Effector CD4-positive, alpha-beta T cell (primary cell): ENCODE data around the gene KCTD12.

Source experiments
- DNase-seq: peaks from one replicate; pipeline ENCODE4 v3.0.0-alpha.2; 2020

The KCTD12 gene

DNA sequence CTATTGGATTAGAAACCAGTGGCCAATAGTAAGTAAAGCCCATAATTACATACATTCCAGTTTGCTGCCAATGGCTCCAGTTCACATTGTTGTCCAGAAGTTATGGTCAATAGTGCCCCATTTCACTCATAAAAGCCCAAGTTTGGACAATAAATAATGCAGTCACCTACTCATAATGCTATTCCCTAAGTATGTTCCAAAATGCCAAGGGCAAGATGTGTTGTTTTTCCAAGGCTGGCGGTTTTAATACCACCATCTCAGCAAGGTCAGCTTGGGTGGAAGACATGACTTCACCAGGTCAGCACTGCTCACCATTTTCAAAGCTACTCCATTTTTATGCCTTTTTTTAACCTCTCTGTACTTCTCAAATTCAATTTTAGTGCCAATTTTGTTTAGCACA lies 32.7 kb downstream of the KCTD12 start:
- no peak for DNase-seq

DNA sequence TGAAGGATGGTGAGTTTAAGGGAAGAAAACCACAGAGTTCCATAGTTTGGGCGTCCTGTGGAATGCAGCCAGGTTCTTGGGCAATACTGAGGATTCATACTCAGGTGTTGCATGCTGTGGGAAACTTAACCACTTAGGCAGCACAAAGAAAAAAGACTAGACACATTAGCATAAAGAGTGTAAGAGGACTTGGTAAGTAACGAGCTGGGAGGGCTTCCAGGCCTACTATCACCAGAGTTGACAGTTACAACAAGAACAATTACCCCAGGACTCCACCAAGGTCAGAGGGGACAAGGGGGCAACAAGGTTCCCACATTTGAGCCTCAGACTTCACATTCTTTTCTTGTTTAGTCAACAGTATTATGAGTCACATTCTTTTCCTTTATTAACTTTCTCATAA lies 33.2 kb downstream of the KCTD12 start:
- DNase-seq, result no peak

DNA sequence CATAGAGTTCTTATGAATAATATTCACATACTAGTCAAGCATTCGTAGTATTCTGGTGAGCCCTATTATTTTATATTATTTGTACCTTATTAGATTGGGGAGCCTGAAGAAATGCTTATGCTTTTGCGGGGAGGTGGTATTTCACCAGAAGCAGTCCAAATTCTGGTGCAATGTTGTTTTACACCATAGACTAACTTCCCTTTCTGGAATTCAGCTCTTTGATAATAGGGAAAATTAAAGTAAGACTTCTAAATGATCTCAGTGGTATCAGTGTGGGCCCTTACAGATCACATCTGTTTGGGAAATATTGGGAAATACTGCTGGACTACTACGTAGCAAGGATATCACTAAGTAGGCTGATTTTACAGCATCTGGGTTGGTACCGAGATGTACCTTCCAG lies 34.2 kb downstream of the KCTD12 start:
- no peak for DNase-seq

- no peak for DNase-seq
Observed at GRCh38 chr13:76849493-76849892, 36.7 kb downstream of the KCTD12 start.

DNA sequence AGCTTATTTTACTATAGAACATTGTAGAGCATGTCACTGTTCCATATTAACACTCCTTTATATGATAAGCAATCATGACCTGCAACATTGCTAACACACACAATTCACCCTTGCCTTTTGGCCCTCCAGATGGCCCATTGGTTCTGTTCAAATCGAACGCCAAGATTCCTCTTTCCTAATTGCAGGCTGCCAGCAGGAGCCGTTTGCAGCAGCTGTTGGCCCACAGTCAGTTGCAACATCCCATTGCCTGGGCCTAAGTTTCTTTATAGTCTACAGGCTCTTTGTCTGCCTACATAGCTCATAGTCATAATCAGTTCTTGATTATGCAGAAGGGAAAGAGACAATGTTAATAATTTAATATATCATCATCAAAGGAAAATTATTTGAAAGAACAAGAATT lies 37.6 kb downstream of the KCTD12 start:
- no peak for DNase-seq

DNA sequence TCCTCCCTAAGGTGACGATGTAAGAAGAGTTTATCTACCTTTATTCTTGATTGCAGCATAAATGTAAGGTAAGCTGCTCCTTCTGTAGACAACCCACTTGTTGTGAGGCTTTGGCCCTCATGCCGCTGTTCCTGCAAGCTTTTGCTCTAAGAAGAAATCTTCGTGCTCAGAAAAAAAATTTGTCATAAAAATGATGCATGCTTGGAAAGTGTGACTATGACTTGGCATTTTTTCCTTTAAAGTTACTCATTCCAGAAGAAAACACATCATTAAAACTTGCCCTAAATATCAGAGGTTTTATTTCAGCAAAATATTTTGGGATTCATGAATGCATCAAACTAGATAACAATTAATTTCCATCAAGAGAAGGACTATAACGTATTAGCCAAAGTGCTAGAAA lies 39.8 kb downstream of the KCTD12 start:
- DNase-seq, result no peak

- no peak for DNase-seq
Observed at GRCh38 chr13:76845865-76846264, 40.3 kb downstream of the KCTD12 start.

GRCh38 chr13:76845367-76845766 lies 40.8 kb downstream of the KCTD12 start:
- DNase-seq, result no peak

- no peak for DNase-seq
Observed at GRCh38 chr13:76837801-76838200, 48.4 kb downstream of the KCTD12 start.

DNA sequence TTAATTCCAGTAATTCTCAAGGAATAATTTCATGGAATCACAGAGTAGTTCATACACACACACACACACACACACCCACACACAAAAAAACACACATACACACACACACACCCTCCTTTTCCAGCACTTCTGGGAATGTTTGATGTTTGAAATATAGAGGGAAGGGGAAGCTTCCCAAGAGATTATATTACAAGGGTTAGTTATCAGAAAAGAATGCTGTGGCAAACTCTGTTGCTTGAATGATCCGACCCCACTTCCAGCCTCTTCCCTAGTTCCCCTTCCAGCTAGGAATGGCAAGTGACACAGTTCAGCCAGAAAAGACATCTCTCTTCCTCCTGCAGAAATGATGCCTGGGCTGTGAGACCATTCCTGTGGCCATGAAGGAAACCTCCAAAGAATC lies 49.9 kb downstream of the KCTD12 start:
- DNase-seq, result no peak

- no peak for DNase-seq
Observed at GRCh38 chr13:76833441-76833954, 52.7 kb downstream of the KCTD12 start.

DNA sequence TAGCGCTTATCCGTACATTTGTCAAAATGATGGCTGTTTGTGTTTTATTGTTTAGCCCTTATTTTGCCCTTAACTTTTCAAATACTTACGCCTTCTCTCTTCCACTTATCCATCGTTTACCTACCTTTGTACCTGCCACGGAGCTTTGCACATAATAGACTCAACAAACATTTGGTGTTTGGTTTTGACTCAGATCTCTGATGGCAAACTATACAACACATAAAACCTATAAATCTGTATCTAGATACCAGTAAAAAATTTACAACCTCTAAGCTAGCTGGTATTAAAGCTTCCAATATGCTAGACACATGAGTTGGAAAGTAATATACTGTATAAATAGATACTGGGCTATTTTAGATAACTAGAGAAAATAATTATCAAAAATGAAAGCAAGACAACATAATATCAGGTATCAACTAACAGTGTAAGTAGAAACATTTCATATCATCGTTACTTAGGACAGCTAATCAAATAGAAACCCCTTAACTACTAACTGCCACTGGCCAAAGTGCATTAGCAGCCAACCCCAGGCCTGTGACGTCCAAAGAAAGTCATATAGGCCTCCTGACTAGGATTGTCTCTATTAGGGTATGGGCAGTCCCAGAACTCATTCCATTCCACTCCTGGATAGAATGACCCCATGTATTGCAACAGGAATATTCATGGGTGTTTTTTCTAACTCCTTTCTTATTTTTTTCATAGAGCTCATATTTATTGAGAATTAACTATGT lies 53.8 kb downstream of the KCTD12 start:
- DNase-seq, result no peak

DNA sequence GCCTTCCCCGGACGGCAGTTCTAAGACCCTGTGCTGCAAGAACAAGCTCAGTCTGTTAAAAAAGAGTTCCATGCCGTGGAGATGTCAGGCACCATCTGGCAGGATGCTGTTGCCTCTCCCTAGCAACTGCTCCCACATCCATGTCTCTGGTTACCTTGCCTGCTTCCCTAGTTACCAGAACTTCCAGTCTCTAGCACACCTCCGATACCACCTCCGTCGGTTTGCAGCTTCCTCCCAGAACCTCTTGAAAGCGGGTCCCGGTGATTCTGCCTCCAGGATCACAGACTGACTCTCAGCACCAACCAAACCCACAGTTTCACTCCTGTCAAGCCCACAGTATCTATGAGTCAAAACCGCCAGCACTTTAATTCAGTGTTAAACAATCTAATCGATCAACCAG lies 55.4 kb downstream of the KCTD12 start:
- no peak for DNase-seq
